H7 (cell line): Measurements from ENCODE around the gene ANKRD10. TPM values are rescaled to one million over a fixed set of nuclear protein-coding genes. Genes with fewer than 3 reads are reported as not detected.

Experiments used
- DNase-seq: peaks from one replicate; pipeline ENCODE4 v3.0.0; 2012
- H3K27me3 ChIP-seq: 2 replicates; pipeline ENCODE4 v1.6.0; 2011; ENCODE audit warnings: mild to moderate bottlenecking, low read length; ENCODE audit not compliant: control insufficient read depth, insufficient read depth
- H3K36me3 ChIP-seq: replicated peaks from 2 replicates; pipeline ENCODE4 v1.5.1; 2011; ENCODE audit warnings: low read length; ENCODE audit not compliant: control insufficient read depth, insufficient read depth
- H3K4me3 ChIP-seq: 2 replicates; pipeline ENCODE4 v1.5.1; 2011; ENCODE audit warnings: low read depth, mild to moderate bottlenecking, control low read depth, low read length, moderate library complexity; ENCODE audit not compliant: insufficient read depth
- total RNA-seq: library from RNA; depleted of rRNA; stranded (reverse); fragments of >200 nt; shearing (Covaris generic); gene quantifications from 2 replicates; pipeline ENCODE4 v1.2.3, GENCODE V29; 2014

The ANKRD10 gene
- total RNA-seq, 1 experiment from 2014 or later, result 108 TPM

DNA sequence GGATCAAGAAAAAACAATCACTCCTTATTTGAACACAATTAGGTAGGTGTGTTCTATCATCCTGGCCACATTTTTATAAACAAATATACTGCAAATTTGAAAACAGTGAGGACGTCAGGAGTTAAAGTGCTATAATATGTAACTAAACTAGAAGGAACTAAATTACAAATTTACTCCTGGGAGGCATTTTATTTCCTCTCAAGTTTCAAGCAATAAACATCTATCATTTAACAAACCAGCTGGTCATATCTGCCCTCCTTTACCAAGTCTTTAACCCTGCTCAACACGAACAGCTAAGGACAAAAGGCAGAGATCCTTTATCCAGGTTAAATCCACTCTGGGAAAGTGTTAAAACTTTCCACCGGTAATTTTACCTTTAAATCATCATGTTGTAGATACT is 26.5 kb downstream of the ANKRD10 start:
- H3K4me3 ChIP-seq, result no peak overlapping the region
- no peaks in the 10 kb centered on the region for H3K27me3 ChIP-seq
- no peak for DNase-seq
- H3K36me3 ChIP-seq, result peaks cover 5% of the 10 kb centered on the region

DNA sequence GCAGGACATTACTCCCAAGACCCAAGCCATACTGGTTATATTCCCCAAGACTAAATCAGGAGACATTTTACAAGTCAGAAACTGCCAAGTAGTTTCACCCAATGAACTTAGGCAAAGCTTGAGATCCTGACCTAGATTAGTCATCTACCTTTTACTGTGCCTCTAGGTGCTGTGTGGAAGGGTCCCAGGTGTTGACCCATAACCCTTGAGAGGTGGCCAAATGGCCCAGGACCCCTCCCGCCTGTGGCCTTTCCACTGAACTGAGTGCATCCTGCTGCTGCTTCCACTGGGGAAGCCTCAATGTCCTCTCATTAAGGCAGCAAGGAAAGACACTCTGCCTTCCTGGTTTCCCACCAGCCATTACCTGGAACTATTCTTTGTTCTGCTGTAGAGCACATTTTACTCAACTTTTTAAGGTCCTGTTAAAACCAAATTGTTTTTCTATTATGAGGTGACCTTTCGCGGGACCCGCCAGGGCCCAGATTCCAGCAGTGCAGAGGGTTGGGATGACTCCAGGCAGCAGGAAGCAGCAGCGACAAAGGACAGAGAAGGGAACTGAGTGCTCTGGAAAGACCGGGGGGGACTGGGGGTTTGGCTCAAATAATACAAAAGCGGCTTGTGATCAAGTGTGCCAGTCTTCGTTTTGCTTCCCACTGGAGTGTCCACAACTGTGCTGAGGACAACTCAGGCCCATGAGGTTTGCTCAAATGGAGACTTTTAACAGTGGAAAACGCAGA is 27.1 kb downstream of the ANKRD10 start:
- no peak overlapping the region for H3K4me3 ChIP-seq
- H3K27me3 ChIP-seq, result no peaks in the 10 kb centered on the region
- H3K36me3 ChIP-seq, result peaks cover under 1% of the 10 kb centered on the region
- no peak for DNase-seq

- no peak for DNase-seq
- H3K36me3 ChIP-seq, result no peaks in the 10 kb centered on the region; the same call in 1 of the 2 replicates
- no peak overlapping the region for H3K4me3 ChIP-seq
- H3K27me3 ChIP-seq, result no peaks in the 10 kb centered on the region
These were observed 27.8 kb downstream of the ANKRD10 start for GRCh38 chr13:110886870-110887596.

DNA sequence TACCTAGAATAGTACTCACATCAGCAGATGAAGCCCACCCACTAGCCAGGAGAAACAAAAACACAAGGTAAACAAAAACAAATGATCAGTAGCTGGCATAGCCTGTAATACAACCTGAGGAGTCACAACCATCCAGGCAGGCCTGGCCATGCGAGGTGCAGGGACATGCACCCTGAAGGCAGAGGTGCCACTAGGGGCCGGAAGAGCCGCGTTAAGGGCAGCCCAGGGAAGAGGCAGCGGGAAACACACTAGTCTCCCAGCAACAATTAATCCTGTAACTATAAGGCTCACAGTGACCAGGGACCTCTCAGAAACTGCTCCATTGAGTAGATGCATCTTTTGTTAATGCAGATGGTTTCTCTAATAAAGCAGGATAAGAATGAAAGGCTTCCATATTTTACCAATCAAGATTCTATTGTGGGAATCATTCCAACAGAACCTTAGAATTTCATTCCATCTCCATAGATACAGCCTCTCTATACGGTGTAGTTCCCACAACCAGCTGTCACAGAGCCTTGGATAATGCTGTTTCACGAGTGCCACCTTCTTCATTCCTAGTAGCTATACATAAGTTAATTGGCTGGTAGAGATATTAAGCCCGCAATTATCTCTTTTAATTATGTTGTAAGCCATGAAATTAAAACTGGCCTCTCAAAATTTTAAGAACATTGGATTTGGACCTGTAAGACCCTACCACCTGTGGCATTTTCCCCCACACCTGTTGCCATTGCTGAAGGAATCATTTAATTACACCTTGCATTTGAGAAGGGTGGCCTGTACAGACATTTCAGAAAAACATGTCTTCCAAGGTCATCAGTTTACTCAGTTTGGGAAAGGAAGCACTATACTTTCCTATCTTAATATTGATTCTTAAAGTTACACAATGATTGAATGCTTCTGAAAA is 28.7 kb downstream of the ANKRD10 start:
- DNase-seq, result peak; percentile 43

GRCh38 chr13:110885516-110885915 is 29.4 kb downstream of the ANKRD10 start:
- no peaks in the 10 kb centered on the region for H3K27me3 ChIP-seq
- no peak overlapping the region for H3K4me3 ChIP-seq
- no peaks in the 10 kb centered on the region; the same call in 1 of the 2 replicates for H3K36me3 ChIP-seq
- DNase-seq, result no peak

More for the DNA sequence above, 28.7 kb downstream of the ANKRD10 start:
- H3K4me3 ChIP-seq, result no peak overlapping the region
- no peaks in the 10 kb centered on the region; the same call in 1 of the 2 replicates for H3K36me3 ChIP-seq
- no peaks in the 10 kb centered on the region for H3K27me3 ChIP-seq

DNA sequence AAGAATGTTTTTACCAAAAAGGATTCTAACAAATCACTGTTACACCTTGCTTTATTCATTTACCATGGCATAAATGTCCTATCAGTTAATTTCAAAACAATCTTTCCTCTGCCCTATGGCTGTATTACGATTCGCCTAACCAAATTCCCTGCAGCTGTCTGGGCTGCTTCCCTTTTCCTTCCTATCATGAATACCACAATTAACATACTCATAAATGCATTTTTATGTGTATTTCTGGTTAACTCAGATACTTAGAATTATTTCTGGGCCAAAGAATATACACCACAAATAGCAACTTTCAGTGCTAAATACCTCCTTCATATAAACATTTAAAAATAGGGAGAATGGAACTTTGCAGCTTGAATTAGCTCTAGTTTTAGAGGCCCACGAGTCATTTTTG is 30.4 kb downstream of the ANKRD10 start:
- no peaks in the 10 kb centered on the region for H3K27me3 ChIP-seq
- no peaks in the 10 kb centered on the region; the same call in 1 of the 2 replicates for H3K36me3 ChIP-seq
- DNase-seq, result no peak
- H3K4me3 ChIP-seq, result no peak overlapping the region

GRCh38 chr13:110883542-110883941 is 31.3 kb downstream of the ANKRD10 start:
- no peaks in the 10 kb centered on the region; the same call in 1 of the 2 replicates for H3K36me3 ChIP-seq
- no peak overlapping the region for H3K4me3 ChIP-seq
- no peaks in the 10 kb centered on the region for H3K27me3 ChIP-seq
- DNase-seq, result no peak

- no peak overlapping the region for H3K4me3 ChIP-seq
- H3K27me3 ChIP-seq, result no peaks in the 10 kb centered on the region
- H3K36me3 ChIP-seq, result no peaks in the 10 kb centered on the region; the same call in 1 of the 2 replicates
- DNase-seq, result no peak
These were observed 31.9 kb downstream of the ANKRD10 start for GRCh38 chr13:110882972-110883371.

- DNase-seq, result no peak
- H3K4me3 ChIP-seq, result no peak overlapping the region
- H3K27me3 ChIP-seq, result no peaks in the 10 kb centered on the region
- H3K36me3 ChIP-seq, result no peaks in the 10 kb centered on the region; the same call in 1 of the 2 replicates
These were observed 32.8 kb downstream of the ANKRD10 start for GRCh38 chr13:110881839-110882627.

- no peaks in the 10 kb centered on the region; the same call in 1 of the 2 replicates for H3K36me3 ChIP-seq
- no peak overlapping the region for H3K4me3 ChIP-seq
- DNase-seq, result no peak
- H3K27me3 ChIP-seq, result no peaks in the 10 kb centered on the region
These were observed 34.2 kb downstream of the ANKRD10 start for GRCh38 chr13:110880627-110881026.

GRCh38 chr13:110879482-110879881 is 35.4 kb downstream of the ANKRD10 start:
- Histone ChIP-seq H3K4me3 (no peak overlapping the region), H3K27me3 (no peaks in the 10 kb centered on the region), H3K36me3 (no peaks in the 10 kb centered on the region; the same call in 1 of the 2 replicates)
- no peak for DNase-seq

GRCh38 chr13:110877737-110878258 is 37.1 kb downstream of the ANKRD10 start:
- no peak overlapping the region for H3K4me3 ChIP-seq
- no peaks in the 10 kb centered on the region for H3K36me3 ChIP-seq
- H3K27me3 ChIP-seq, result no peaks in the 10 kb centered on the region
- DNase-seq, result no peak

- H3K36me3 ChIP-seq, result no peaks in the 10 kb centered on the region
- DNase-seq, result peak; percentile 66
- no peak overlapping the region for H3K4me3 ChIP-seq
- no peaks in the 10 kb centered on the region for H3K27me3 ChIP-seq
These were observed 38.3 kb downstream of the ANKRD10 start for GRCh38 chr13:110876609-110877008.
